ENCODE results near the gene UNG.
"Not testable (repeated sequence)": the region's sequence is repeated elsewhere in the genome, so short reads cannot be mapped to it uniquely, and the experiment has no call there.

DNA sequence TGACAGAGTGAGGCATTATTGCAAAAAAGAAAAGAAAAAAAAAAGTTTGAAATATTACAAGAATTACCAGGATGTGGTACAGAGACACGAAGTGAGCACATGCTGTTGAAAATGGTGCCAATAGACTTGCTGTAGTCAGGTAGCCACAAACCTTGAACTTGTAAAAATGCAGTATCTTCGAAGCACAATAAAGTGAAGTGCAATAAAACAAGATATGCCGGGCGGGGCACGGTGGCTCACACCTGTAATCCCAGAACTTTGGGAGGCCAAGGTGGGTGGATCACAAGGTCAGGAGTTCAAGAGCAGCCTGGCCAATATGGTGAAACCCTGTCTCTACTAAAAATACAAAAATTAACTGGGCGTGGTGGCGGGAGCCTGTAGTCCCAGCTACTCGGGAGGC lies 47.6 kb upstream of the UNG start:
- TF ChIP-seq, protein P1, sequence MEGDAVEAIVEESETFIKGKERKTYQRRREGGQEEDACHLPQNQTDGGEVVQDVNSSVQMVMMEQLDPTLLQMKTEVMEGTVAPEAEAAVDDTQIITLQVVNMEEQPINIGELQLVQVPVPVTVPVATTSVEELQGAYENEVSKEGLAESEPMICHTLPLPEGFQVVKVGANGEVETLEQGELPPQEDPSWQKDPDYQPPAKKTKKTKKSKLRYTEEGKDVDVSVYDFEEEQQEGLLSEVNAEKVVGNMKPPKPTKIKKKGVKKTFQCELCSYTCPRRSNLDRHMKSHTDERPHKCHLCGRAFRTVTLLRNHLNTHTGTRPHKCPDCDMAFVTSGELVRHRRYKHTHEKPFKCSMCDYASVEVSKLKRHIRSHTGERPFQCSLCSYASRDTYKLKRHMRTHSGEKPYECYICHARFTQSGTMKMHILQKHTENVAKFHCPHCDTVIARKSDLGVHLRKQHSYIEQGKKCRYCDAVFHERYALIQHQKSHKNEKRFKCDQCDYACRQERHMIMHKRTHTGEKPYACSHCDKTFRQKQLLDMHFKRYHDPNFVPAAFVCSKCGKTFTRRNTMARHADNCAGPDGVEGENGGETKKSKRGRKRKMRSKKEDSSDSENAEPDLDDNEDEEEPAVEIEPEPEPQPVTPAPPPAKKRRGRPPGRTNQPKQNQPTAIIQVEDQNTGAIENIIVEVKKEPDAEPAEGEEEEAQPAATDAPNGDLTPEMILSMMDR (IDR thresholded peaks at IDR 0.05): not testable (repeated sequence)
- TF ChIP-seq POLR2AphosphoS5 (IDR thresholded peaks at IDR 0.05): not testable (repeated sequence)

All from stomach (tissue), 4 donors.